NCI-H774 (cell line): ENCODE data around the gene AGAP5.

Experiments used
- DNase-seq: peaks from one replicate; lab custom pipeline; 2025; lab: John Stamatoyannopoulos, UW

The AGAP5 gene

GRCh38 chr10:73625884-73626752 lies 71.8 kb downstream of the AGAP5 start:
- DNase-seq = peak; percentile 95

- no peak for DNase-seq
Observed at GRCh38 chr10:73625004-73625883, 72.7 kb downstream of the AGAP5 start.
